NB4 (cell line): ENCODE results near the gene RRP12.

Source experiments
- TF ChIP-seq, protein P1 (sequence below): IDR thresholded peaks from one replicate; pipeline ENCODE4 v1.5.1; 2012; ENCODE audit warnings: low read depth, low read length
- TF ChIP-seq, protein P2 (sequence below): IDR thresholded peaks from 2 replicates; pipeline ENCODE4 v1.6.1; 2011; ENCODE audit warnings: low read depth, low read length

DNA sequence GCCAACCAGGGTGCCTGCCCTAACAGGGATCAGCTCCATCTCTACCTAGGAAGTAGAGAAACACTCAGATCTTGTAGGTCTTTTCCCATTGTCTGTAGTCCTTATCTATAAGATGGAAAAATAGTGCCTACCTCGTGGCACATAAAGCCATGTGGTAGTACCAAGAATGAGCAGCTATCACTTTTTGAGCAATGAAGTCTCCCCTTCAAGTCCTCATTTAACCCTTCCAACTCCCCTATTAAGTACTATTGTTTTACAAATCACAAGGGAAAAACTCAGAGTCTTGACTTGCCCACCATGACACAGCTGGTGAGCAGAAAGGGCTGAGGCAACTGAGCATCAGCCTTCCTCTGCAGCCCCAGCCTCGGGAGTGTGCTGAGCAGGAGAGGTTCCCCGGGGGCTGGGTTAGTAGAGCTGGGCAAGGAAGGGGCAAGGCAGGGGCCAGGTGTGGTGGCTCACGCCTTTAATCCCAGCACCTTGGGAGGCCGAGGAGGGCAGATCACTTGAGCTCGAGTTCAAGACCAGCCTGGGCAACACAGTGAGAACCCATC, 69.9 kb downstream of the RRP12 start:
- TF ChIP-seq, protein P1, sequence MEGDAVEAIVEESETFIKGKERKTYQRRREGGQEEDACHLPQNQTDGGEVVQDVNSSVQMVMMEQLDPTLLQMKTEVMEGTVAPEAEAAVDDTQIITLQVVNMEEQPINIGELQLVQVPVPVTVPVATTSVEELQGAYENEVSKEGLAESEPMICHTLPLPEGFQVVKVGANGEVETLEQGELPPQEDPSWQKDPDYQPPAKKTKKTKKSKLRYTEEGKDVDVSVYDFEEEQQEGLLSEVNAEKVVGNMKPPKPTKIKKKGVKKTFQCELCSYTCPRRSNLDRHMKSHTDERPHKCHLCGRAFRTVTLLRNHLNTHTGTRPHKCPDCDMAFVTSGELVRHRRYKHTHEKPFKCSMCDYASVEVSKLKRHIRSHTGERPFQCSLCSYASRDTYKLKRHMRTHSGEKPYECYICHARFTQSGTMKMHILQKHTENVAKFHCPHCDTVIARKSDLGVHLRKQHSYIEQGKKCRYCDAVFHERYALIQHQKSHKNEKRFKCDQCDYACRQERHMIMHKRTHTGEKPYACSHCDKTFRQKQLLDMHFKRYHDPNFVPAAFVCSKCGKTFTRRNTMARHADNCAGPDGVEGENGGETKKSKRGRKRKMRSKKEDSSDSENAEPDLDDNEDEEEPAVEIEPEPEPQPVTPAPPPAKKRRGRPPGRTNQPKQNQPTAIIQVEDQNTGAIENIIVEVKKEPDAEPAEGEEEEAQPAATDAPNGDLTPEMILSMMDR: no peak
- TF ChIP-seq, protein P2, sequence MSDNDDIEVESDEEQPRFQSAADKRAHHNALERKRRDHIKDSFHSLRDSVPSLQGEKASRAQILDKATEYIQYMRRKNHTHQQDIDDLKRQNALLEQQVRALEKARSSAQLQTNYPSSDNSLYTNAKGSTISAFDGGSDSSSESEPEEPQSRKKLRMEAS: no peak
